DMS 273 treated with DMSO at 0.1 percent for 48 hours (cell line): ENCODE measurements around the gene TAGLN2.

Source experiments
- DNase-seq: peaks from one replicate; lab custom pipeline; 2025; lab: John Stamatoyannopoulos, UW

TAGLN2 gene

DNA sequence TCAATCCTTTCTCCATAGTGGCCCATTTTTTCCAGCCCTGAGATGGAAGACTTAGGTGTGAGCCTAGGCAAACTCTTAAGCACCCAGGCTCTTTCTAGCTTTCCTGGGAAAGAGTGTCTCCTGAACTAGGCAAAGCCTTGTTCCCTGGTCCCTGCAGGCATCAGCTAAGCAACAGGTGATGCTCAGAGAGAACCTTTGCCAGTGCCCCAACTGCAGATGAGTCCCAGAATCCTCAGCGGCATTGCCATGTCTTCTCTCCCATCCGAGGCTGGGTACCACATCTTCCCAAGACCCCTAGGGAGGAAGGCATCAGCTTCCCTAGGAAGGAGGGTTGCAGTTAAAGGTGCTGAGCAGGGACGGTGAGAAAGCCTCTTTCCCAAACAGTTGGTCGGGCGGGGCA is 54.6 kb downstream of the TAGLN2 start:
- DNase-seq: no peak

GRCh38 chr1:159869607-159870006 is 55.7 kb downstream of the TAGLN2 start:
- no peak for DNase-seq

- DNase-seq: no peak
Measured at GRCh38 chr1:159869173-159869572, 56.1 kb downstream of the TAGLN2 start.

DNA sequence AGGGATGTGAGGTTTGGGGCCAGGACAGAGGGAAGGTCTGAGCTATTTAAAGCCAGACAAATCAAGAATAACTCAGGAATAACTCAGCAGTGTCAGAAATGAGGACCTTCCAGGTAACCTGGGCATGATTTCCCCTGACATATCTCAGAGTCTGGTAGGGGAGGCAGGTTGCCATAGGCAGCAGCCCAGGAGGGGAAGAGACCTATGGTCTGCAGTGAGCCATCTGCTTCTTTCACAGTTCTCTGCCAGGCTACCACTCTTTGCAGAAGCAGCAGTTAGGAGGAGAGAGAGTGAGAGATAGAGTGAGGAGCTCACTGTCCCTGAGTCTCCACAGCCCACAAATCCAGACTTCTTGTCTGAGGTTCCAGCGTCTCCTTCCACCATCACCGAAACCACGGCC is 56.5 kb downstream of the TAGLN2 start:
- peak; percentile 42 for DNase-seq
